GM18858 (cell line): ENCODE results near the gene CDH26.

Source experiments
- ATAC-seq: cut with Tn5 transposase; IDR thresholded peaks from one replicate; pipeline ENCODE4 v1.9.1; 2021; ENCODE audit not compliant: unreplicated experiment

CDH26 gene

GRCh38 chr20:60010689-60011458, 52.7 kb downstream of the CDH26 start:
- no peak for ATAC-seq

DNA sequence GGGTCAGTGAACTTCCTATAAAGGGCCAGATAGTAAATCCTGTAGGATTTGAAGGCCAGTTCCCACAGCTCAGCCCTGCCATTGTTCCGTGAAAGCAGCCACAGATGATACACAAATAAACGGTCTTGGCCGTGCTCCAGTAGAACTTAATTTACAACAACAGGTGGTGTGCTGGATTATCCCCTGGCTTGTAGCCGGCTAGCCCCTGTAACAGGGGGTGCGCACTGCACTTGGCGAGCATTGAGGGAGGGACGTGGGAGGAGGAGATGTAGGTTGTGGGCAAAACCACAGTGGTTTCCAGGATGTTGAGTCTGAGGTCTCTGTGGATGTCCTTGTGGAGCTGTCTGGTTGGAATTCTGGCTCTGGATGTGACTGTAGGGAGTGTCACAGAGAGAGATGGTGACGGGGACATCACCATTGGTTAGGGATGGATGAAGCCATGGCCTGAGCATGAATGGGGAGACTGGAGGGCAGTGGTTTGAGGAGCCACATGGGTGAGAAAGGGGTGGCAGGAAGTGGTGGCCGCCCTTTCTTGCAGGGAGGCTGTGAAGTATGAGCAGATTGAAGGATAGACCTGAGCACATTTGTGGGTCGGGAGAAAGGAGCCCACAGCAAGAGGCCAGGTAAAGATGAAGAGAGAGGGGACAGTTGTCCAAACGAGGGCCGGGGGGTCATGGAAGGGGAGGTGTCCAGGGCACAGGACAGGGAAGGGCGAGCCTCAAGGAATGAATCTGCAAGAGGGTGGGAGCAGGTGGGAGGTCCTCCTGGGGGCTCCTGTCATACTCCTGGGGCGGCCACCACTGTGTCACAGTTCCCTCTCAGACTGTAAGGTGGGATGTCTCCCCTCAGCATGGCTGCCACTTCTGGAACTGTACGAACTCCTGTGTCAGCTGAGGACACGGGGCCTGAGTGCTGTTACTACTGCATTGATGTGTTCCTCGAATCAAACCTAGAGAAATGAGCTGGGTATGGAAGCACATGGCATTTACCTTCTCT, 53.6 kb downstream of the CDH26 start:
- ATAC-seq = no peak

DNA sequence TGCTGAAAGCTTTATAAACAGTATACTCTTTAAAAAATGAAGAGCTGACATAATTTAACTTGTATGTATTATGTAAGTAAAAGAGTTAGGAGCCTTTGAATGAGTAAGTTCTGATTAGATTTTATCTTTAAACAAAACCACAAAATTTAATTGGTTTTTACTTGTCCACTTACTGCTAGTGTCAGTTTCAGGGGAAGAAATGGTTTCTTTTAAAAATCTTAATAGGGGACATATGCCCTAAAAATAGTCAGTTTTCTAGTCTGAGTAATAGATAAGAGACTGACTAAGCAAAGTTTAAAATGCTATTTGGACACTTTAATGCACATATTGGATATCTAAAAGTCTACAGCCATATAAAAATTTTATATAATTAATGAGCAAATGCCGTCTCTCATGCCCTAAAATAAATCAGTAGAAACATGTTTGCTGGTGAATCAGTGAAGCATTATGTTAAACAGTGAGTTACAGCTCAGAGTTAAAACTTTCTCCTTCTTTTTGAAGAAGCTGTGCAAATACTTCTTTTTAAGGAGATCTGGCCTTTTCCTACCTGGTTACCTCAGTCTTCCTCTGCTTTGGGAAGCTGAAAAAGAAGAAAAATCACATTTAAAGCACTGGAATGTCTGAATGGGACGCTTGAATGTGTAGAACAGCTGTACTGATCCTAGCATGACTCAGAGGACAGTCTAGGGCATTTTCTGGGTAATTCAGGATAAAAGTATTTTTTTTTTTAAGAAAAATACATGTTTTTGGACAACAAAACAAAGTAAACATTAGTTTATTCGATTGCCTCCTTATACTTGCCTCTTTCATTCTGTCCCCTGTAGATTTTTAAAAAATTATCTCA, 55.3 kb downstream of the CDH26 start:
- no peak for ATAC-seq

DNA sequence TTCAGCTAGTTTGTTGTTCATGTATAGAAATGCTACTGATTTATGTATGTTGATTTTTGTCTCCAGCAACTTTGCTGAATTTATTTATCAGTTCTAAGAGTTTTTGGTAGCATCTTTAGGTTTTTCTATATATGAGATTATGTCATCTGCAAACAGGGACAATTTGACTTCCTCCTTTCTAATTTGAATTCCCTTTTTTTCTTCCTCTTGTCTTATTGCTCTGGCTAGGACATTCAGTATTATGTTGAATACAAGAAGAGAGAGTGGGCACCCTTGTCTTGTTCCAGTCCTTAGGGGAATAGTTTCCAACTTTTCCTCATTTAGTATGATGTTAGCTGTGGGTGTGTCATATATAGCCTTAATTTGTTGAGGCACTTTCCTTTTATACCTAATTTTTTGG, 58.2 kb downstream of the CDH26 start:
- no peak for ATAC-seq

DNA sequence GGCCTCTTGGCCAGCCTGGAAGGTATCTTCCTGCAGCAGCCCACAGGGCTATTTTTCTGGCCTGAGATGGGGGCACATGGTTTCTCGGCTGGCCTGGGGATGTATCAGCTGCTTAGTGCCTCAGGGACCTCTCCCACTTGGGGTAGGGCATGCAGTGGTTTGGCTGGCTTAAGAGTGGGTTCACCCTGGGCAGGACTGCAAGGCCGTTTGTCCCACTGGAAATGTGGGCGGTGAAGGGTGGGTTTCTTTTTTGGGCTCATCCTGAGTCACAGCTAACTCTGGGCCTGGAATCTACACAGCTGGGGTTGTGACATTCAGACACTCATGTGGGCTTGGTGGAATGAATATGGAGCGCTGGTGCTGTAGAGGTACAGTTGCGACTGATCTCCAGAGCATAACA, 62.0 kb downstream of the CDH26 start:
- ATAC-seq = no peak

DNA sequence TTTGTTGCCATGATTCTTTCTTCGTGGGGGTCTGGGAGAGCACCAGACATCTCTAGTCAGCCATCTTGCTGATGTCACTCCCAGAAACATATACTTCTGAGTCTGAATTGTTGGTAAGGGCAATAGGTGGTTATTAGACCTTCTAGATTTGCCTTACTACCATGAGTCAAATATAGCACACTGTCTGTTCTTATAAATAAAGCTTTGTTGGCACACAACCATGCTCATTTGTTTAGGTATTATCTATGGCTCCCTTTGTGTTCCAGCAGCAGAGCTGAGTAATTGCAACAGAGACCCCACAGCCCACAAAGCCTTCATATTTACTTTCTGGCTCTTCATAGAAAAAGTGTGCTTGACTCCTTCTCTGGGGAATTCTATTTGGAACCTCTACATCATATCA, 62.9 kb downstream of the CDH26 start:
- no peak for ATAC-seq

DNA sequence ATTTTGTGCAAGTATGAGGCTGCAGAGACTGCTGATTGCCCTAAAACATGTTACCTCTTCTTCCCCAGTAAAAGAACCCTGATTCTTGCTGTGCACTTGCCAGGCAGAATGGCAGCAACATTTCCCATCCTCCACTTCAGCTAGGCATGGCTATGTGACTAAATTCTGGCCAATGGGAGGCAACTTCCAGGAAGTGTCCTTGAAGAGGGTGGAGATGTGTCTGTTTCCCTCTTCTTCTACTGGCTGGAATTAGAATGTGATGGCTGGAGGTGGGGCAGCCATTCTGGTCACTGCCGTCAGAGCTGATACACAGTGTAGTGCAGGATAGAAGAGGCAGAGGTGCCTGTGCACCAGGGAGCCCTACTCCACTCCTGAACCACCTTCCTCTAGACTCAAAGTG, 64.6 kb downstream of the CDH26 start:
- no peak for ATAC-seq

- ATAC-seq = no peak
Measured at GRCh38 chr20:60024245-60024644, 66.0 kb downstream of the CDH26 start.

DNA sequence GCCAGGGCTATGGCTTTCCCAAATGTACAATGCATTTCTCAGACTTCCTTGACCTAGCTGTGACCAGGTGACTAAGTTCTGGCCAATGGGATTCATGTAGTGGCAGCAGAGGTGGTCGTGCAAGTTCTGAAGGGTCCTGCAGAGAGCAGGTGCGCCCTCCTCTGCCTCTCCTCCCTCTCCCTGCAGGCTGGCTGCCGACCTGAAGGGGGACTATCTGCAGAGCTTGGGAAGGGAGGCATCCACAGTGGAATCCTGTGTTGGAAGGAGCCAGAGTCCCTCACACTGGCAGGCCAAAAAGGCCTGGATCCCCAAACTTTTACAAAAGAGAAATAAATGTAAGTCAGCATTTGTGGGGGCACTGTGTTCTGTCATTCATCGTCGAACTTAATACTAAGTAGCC, 66.6 kb downstream of the CDH26 start:
- no peak for ATAC-seq

- no peak for ATAC-seq
Measured at GRCh38 chr20:60026010-60026409, 67.8 kb downstream of the CDH26 start.

- ATAC-seq = no peak
Measured at GRCh38 chr20:60030471-60030870, 72.2 kb downstream of the CDH26 start.

GRCh38 chr20:60031107-60031506, 72.9 kb downstream of the CDH26 start:
- no peak for ATAC-seq

GRCh38 chr20:60034231-60035110, 76.2 kb downstream of the CDH26 start:
- no peak for ATAC-seq

GRCh38 chr20:60035486-60035885, 77.3 kb downstream of the CDH26 start:
- ATAC-seq = no peak

- no peak for ATAC-seq
Measured at GRCh38 chr20:60036346-60036745, 78.1 kb downstream of the CDH26 start.

GRCh38 chr20:60036746-60037499, 78.7 kb downstream of the CDH26 start:
- ATAC-seq = no peak

GRCh38 chr20:60038400-60039008, 80.3 kb downstream of the CDH26 start:
- ATAC-seq = no peak

- ATAC-seq = no peak
Measured at GRCh38 chr20:60039526-60039925, 81.3 kb downstream of the CDH26 start.
